ENCODE results near the gene SLC43A2.
A peak's percentile ranks its signal among the peaks of the same experiment; 100 is the strongest.
"Not testable (repeated sequence)": the region's sequence is repeated elsewhere in the genome, so short reads cannot be mapped to it uniquely, and the experiment has no call there.

SLC43A2 gene

DNA sequence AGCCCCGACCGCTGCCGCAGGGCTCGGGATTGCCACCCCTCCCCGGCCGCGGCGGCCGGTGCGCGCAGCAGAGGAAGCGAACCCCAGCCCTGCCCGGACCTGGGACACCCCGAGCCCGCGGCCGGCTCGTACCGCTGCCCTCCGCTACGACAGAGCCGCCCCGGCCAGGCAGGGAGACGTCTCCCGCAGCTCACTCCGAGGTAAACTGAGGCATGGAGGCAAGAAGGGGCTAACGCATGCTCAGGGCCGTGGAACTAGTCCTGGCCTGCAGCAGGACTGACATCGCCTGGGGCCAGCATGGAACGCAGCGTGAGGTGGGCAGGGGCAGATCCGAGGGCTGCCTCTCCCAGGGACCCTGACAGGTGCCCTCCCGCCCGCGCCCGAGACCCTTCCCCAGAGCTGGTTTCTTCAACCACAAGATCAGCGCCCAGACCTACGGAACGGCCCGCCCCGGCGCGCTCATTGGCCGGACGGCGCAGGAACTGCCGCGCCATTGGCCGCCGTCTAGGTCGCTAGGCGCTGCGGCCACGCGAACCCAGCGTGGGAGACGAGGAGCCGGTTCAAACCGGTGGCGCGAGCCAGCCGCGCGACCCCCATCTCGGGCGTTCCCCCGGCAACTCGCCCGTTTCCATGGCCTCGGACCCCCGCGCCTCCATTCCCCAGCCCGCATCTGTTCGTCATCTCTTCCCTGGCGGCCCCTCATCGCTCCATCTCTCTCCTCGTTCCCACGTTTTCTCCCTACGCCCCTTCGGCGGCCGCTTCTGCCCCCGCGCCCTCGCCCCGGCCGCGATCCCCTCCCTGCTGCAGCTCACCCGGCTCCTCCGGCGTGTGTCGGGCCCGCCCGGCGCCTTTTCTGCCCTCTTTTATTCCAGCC lies at the start of gene SLC43A2:
Gene SLC43A2, minus strand, starts transcription at position 853 of the 874 bp plus-strand sequence. CDS start 960 bp downstream, outside the sequence.
- DNase-seq, result peak; percentile 85

DNA sequence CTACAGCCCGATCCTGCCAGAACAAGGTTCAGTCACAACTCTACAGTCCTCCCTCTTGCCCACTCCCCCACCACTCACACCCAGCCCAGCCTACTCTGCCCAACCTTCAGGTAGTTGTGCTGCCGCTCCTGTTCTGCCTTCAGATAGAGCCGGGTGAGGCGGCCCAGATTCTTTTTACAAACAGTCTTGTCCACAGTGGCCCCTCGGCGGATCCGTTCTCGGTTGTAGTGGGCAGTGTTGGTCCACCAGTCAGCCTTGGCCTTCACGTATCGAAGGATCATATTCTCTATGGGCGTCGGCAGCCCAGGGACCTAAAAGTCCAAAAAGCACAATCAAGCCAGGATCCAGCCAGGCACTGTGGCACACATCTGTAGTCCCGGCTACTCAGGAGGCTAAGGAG lies 47.8 kb upstream of the SLC43A2 start:
- DNase-seq, result no peak

DNA sequence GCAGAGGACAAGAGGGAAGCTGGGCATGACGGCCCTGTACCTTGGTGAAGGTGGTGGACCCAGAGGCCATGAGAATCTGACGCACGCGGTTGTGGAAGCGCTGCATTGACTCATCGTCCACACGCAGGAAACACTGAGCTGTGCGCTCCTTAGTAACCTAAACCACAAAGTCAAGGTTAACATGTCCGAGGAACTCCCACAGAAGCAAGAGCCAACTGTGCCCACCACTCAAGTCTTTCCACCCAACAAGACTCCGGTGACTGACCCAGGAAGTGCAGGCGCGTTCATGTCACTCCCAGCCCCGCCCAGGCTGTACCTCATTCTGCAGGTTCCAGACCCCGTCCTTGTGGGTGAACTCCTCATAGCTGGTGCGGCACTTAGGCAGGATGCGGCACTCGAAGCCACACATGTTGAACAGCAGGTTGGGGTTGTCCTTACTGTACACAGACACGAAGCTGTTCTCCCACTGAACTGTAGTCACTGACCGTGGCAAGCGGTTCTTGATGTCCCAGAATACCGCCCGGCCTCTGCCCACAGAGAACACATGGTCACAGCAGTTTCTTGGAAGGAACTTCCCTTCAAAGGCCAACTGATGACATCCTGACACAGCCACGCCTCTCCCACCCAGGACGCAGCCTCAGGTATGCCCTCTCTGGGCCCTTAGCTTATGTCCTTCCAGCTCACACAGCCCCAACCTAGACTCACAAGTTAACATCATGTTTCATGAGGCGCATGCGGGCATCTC lies 44.6 kb upstream of the SLC43A2 start:
- DNase-seq, result no peak

DNA sequence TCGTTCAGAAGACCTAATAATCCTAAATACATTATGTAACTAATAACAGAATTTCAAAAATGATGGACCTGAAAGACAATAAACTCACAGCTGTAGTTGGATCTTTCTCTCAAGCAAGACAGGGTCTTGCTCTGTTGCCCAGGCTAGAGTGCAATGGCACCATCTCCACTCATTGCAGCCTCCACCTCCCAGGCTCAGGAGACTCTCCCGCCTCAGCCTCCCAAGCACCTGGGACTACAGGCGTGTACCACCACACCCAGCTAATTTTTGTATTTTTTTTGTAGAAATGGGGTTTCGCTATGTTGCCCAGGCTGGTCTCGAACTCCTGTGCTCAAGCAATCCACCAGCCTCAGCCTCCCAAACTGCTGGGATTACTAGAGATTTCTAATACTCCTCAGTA lies 35.3 kb upstream of the SLC43A2 start:
- not testable (repeated sequence) for DNase-seq

DNA sequence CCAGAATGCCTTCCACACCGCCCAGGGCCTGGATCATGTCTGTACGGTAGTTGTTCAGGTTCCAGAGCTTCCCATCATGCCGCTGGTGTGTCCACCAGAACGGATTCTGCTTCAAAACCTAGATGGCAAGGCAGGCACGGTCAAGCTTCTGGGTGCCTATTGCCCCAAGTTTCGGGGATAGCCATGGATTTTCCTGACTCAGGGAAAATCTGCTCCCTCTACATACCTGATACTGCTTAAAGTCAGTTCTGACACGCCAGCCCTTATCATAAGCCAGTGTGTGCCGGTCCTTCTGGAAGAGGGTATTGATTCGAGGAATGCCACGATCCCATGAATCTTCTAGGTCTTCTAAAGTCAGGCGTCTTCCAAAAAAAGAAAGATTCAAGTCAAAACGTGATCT lies 32.4 kb upstream of the SLC43A2 start:
- DNase-seq, result no peak

DNA sequence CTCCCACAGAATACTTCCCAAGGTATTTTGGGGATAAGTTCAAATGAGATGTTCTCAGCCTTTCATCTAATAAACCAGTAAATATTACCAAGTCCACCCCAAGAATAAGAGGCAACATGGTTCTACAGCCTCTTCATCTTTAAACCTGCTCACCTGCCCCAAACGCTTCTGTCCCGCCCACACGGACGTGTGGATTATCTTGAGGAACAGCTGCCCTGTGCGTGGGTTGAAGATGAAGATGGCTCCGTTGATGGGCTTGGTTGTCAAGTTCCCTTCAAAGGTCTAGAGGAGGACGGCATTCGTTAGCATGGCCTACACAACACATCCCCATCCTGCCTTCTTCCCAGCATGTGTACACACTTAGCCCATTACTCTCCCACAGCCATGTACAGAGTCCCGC lies 29.5 kb upstream of the SLC43A2 start:
- no peak for DNase-seq

DNA sequence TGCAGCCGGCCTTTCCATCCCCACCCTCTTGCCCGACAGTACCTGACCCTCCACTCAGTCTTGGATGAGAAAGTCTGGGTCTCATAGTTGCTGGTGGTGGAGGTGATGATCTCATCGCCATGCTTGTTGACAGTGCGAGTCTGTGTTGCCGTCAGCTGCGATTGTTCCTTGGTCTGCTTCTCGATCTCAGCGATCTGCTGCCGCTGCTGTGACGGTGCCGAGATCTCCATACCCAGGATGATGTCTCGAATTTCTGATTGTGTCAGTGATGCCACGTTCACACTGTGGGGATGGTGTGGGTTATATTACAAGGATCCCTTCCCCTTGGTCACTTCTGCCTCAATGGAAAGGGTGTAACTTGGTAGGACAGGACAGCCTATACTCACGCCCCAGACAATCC lies 25.1 kb upstream of the SLC43A2 start:
- DNase-seq, result no peak

DNA sequence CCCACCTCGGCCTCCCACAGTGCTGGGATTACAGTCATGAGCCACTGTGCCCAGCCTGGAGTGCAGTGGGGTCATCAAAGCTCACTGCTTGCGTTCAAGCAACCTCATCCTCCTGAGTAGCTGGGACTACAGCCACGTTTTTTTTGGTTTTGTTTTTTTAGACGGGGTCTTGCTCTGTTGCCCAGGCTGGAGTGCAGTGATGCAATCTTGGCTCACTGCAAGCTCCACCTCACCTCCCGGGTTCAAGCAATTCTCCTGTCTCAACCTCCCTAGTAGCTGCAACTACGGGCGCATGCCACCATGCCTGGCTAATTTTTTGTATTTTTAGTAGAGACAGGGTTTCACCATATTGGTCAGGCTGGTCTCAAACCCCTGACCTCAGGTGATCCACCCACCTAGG lies 24.2 kb upstream of the SLC43A2 start:
- DNase-seq, result not testable (repeated sequence)

DNA sequence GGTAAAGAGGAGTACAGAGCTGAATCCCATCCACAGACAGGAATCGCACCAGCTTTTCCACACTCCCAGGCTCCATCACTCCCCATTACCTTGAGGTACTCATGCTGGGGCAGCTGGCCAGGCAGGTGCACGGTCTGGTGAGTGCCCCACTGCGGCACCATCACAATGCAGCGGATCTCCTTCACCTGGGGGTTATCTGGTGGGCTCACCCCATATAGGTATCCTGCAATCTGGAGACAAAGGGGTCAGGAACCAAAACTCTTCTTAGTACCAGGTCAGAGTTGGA lies 22.9 kb upstream of the SLC43A2 start:
- DNase-seq, result no peak

DNA sequence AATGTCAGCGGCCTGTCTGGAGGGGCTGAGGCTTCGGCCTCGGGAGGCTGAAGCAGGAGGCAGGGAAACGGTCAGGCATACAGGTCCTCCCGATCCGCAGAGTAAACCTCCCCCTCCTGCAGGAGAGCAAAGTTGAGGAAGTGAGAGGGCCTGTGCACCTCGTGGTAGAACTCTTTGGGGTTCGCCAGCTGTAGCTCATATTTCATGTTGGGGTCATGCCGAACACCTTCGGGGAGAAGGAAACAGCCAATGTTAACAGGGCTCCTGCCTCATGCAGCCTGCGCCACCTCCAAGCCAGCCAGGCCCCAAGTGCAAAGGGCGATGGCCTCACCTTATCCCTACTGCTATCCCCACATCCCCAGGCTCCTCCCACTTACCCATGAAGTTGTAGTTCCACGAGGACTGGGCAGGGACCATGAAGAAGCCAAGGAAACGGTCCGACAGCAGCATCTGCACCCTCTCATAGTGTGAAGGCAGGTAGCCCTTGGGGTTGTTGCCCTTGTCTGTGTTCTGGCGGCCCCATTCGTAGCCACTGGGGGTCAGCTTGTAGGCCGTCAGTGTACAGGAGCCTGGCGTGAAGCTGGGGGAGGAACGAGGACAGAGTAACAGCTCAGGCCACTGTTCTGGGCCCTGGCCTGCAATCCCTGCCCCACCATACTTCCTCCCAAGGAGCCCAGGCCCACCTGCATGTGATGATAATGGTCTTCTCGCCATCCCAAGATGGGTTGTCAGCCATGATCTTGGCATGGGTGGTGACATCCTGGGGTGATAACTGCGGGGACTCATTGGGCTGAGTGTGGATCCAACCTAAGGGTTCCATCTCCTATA lies 22.3 kb upstream of the SLC43A2 start:
- DNase-seq, result no peak

DNA sequence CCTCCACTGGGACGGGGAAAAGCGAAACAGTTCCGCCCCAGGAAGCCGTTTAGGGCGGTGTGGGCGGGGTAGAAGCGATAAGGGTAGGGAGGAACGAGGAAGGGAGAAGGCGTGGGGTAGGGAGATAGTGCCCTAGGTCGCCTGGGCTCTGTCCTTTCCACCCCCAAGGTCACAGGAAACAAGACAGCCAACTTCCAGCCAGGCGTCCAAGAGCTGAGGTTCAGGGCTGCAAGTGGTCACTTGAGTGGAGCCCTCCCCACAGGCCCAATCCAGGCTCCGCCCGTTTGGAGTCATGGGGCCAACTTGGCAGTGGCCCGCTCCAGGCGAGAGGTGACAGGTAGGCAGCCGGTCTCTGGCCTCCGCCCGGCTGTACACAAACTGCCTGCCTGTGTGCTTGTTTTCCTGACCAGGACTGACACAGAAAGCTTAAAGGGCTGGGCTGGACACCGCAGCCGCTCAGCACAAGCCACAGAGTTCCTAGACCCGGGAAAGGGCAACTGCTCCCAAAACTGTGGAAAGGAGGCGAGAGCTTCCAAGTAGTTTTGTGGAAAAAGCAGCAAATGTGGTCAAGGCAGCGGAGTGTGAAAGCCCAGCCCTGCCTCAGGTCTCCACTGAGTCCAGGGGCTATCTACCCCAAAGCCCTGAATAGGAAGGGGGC lies 21.3 kb upstream of the SLC43A2 start, which contains the start of gene RILP:
Gene RILP, minus strand, starts transcription at position 23 of the 658 bp plus-strand sequence. CDS start 62 bp downstream, outside the sequence.
- no peak for DNase-seq

DNA sequence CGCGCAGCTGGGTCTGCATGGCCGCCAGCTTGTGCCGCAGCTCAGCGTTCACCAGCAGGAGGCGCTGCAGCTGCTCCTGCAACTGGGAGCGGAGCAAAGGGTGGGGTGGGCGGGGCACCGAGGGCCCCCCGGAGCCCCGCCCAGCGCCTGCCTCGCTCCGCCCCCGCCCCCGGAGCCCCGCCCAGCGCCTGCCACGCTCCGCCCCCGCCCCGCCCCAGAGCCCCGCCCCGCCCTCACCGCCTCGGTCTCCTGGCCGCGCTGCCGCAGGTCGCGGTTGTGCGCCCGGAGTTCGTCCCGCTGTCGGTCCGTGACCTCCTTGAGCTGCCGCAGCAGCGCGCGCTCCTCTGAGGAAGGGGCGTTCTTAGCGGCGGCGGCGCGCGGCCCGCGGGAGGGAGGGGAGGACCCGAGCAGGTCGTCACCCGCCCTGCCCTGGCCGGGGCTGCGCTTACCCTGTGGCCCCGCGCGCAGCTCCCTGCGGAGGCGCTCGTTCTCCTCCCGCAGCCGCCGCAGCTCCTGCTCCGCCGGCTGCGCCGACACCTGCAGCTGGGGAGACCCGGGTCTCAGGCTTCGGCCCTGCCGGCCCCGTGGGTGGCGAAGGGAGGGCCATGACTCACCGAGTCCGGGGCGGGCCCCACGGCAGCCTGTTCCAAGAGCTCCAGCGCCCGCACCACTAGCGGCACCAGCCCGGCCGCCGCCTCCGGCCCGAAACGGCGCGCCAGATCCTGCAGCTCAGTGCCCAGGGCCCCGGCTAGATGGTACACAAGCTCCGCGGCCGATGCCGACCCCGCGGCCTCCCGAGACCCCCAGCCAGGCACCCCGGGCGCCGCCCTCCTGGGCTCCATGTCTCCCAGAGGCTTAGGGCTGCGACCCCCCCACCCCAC lies 20.6 kb upstream of the SLC43A2 start:
- peak; percentile 23 for DNase-seq

DNA sequence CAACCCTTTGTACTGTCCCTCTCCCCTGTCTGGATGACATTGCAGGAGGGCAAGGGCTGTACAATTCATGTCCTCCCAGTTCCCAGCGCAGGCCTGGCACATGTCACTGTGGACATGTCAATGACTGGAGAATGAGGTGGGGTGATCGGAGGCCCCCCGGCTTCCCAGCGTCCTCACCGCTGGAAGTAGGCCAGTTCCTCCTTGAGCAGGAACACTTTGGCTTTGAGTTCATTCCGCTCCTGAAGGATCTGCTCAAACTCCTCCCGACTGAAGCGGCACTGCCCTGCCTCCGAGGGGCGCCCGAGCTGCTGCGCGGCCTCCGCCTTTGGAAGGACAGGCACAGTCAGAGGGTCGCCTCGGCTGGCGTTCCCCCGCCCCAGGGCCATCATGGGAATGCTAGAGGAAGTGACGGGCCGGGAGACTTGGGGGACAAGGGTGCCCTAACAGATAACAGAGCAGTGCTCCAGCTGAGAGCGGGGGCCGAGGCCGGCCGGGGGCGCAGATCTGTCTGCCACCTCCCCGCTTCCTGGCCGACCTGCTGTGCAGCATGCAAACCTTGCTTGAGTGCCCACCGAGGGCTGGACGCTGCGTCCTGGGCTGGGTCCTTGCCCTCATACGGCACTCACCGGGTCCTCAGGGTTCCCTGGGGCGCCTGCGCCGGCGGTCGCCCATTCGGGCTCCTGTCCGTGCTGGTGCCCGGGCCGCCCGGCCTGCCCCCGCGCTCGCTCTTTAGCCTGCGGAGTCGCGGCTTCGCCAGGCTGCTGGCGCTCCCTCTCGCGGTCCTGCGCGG lies 19.7 kb upstream of the SLC43A2 start:
- no peak for DNase-seq

DNA sequence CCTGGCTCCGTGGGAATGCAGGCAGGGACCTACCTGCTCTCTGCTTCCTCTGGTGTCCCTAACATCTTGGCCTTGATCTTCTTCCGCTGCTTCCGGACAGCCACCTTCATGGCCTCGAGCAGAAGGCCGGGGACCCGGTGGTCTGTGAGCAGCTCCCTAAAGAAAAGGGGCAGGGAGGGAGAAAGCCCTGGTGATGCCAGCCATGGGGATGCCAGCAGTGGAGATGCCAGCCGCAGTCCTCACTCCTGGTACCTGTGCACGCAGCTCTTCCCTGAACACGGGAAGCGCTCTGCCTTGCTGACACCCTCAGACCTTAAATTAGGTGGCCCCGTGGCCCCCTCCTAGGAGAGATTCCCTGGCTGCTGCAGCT lies 19.2 kb upstream of the SLC43A2 start:
- no peak for DNase-seq

DNA sequence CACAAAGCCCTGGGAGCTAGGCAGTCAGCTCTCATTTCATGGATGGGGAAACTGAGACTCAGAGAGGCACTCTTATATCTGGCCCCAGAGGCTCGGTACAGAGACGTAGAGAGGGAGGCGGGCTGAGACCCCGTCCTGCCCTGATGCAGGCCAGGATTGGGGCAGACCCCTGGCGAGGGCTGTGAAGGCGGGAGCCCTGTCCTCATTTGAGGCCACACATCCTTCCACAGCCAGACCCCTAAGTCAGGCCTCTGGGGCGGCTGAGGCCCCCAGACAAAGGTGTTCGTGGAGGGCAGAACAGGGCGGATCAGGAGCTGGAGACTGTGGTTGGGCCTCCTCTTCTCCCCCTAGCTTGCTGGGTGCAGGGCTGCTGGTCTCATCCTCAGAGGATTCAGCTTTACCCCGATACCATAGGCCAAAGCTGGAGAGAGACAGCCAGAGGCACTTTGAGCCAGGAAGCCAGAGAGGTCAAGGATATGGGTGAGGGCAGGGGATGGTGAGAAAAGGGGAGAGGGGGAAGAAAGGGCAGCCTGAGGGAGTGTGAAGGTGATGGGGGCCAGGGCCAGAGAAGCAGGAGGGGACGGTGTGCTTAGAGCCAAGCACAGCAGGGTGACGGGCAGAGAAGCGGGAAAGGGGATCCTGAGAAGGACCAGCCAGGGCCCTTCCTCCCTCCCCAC lies 17.7 kb upstream of the SLC43A2 start:
- no peak for DNase-seq

DNA sequence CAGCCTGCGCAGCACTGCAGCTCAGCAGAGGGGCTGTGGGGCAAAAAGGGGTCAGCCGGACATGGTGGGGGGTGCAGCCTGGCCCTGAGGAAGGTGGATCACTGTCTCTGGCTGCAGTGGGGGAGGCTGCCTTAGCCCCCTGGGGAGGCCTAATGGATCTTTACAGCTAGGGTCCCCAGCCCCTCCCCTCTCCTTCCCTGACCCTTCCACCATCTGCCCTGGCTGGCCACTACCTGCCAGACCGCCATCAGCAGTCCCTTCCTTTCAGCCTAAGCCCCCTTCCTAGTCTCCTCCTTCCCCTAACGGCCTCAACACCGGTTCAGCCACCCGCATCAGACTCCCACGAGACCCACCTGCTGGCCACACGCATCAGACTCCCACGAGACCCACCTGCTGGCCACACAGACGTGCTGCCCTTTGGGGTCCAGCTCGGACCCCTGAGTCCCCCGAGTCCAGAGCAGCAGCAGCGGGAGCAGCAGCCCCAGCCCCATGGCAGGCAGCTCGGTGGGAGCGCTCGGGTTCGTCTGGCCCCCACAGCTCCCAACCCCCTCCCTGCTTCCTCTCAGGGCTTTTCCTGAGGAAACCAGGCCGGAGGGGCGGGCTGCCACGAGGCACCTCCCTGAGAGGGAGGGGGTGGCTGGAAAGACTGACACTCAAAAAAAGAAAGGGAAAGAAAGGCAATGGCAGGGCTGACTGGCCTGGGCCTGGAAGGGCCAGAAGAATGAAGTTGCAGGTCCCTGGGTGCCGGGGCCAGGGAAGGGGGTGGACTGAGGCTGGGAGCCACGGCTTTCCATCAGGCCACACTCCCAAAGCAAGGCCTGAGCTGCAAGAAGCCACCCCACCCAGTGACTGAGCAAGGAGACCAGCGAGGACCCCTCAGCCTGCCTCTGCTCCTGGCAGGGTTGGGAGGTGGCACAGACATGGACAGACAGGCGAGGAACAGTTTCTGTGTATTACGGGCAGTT lies 16.9 kb upstream of the SLC43A2 start, which contains the start of gene SCARF1:
Gene SCARF1, minus strand, starts transcription at position 526 of the 965 bp plus-strand sequence. Its CDS starts 35 bp downstream, at position 491.
- DNase-seq, result no peak

DNA sequence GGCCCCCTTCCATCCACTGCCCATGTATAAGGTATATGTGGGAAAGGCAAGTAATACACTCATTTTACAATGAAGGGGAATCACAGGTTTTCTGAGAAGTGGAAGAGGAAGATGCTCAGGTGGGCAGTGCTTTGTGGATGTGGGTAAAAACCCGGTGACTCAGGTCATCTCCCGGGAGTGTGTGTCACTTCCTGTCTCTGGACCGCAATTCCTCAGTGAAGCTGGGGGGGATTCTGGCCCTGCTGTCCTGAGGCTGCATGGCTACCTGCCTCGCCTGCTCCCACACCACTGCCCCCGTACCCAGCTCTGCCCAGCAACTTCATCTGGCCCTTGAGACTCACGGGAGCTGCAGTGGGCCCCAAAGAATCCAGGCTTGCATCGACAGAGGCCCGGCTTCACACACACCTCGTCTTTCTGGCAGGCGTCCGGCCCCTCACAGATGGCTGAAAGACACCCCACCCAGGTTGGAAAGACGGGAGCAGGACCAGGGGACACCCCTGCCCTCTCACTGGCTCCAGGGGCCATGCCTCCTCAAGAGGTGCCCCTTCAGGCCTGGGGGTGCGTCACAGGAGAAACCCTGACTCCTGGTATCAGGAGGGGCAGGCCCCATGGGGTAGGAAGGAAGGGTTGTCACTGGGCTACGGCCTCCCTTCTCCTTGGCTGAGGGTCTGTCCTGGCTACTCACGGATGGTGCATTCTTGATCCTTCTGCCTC lies 16.0 kb upstream of the SLC43A2 start:
- no peak for DNase-seq

DNA sequence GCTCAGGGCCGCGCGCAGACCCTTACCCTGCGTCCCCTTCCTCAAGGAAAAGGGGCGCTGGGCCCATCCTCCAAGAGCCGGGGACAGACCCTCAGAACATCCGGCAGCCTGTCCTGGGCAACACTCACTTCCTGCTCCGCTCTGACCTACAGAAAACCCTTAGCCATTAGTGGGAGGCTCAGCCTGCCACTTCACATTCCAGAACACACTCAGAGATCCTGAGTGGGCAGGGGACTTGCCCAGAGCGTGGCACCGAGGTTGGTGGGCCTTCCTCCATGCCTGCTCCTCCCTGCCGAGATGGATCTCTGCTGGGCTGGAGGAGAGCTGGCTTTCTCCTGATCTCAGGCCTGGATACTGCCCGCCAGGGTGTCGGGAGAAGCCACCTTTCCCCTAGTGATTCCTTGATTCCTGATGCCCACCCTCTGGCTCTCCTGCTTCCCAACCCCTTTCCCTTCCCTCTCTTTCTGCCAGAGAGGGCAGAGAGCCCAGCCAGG lies 15.4 kb upstream of the SLC43A2 start:
- no peak for DNase-seq

All from NCI-H748 treated with DMSO at 0.1 percent for 48 hours (cell line).